GM23338 (cell line): ENCODE measurements around the gene ELOVL6.
"Not testable (repeated sequence)": the region's sequence is repeated elsewhere in the genome, so short reads cannot be mapped to it uniquely, and the experiment has no call there.

Experiments
- EZH2 ChIP-seq: fragments of 200-600 bp; sonication (generic); IDR thresholded peaks from one replicate; pipeline ENCODE4 v1.8.0; 2017; ENCODE audit warnings: antibody characterized with exemption, mild to moderate bottlenecking, low read depth; ENCODE audit not compliant: unreplicated experiment
- POLR2AphosphoS5 ChIP-seq: IDR thresholded peaks from 2 replicates; pipeline ENCODE4 v1.6.1; 2016; ENCODE audit warnings: antibody characterized with exemption, low read depth
- TF ChIP-seq, protein P1 (sequence below), 2 experiments: fragments of 200-600 bp in 1 of 2; sonication (generic) in 1 of 2; conservative IDR thresholded peaks; 2 replicates each; pipeline versions ENCODE4 v1.5.1 to v1.6.1; 2016 to 2017; ENCODE audit warnings: antibody characterized with exemption in 2 of 2, low read depth in 2 of 2, mild to moderate bottlenecking in 2 of 2, moderate library complexity in 1 of 2
- TF ChIP-seq, protein P2 (sequence below): IDR thresholded peaks from one replicate; pipeline ENCODE4 v1.6.1; 2018; ENCODE audit warnings: antibody characterized with exemption; ENCODE audit not compliant: unreplicated experiment

DNA sequence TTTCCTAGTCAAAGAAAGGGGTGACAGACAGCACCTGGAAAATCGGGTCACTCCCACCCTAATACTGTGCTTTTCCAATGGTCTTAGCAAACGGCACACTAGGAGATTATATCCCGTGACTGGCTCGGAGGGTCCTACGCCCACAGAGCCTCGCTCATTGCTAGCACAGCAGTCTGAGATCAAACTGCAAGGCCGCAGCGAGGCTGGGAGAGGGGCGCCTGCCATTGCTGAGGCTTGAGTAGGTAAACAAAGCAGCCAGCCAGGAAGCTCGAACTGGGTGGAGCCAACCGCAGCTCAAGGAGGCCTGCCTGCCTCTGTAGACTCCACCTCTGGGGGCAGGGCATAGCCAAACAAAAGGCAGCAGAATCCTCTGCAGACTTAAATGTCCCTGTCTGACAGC, 121.6 kb downstream of the ELOVL6 start:
- TF ChIP-seq, protein P1, sequence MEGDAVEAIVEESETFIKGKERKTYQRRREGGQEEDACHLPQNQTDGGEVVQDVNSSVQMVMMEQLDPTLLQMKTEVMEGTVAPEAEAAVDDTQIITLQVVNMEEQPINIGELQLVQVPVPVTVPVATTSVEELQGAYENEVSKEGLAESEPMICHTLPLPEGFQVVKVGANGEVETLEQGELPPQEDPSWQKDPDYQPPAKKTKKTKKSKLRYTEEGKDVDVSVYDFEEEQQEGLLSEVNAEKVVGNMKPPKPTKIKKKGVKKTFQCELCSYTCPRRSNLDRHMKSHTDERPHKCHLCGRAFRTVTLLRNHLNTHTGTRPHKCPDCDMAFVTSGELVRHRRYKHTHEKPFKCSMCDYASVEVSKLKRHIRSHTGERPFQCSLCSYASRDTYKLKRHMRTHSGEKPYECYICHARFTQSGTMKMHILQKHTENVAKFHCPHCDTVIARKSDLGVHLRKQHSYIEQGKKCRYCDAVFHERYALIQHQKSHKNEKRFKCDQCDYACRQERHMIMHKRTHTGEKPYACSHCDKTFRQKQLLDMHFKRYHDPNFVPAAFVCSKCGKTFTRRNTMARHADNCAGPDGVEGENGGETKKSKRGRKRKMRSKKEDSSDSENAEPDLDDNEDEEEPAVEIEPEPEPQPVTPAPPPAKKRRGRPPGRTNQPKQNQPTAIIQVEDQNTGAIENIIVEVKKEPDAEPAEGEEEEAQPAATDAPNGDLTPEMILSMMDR (conservative IDR thresholded peaks at IDR 0.05; ENCODE audit: low read depth in 2 of 2) = not testable (repeated sequence)
- not testable (repeated sequence) for TF ChIP-seq EZH2, POLR2AphosphoS5
- TF ChIP-seq, protein P2, sequence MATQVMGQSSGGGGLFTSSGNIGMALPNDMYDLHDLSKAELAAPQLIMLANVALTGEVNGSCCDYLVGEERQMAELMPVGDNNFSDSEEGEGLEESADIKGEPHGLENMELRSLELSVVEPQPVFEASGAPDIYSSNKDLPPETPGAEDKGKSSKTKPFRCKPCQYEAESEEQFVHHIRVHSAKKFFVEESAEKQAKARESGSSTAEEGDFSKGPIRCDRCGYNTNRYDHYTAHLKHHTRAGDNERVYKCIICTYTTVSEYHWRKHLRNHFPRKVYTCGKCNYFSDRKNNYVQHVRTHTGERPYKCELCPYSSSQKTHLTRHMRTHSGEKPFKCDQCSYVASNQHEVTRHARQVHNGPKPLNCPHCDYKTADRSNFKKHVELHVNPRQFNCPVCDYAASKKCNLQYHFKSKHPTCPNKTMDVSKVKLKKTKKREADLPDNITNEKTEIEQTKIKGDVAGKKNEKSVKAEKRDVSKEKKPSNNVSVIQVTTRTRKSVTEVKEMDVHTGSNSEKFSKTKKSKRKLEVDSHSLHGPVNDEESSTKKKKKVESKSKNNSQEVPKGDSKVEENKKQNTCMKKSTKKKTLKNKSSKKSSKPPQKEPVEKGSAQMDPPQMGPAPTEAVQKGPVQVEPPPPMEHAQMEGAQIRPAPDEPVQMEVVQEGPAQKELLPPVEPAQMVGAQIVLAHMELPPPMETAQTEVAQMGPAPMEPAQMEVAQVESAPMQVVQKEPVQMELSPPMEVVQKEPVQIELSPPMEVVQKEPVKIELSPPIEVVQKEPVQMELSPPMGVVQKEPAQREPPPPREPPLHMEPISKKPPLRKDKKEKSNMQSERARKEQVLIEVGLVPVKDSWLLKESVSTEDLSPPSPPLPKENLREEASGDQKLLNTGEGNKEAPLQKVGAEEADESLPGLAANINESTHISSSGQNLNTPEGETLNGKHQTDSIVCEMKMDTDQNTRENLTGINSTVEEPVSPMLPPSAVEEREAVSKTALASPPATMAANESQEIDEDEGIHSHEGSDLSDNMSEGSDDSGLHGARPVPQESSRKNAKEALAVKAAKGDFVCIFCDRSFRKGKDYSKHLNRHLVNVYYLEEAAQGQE = not testable (repeated sequence)
